Measurements from ENCODE around the gene GID4.

GID4 gene

GRCh38 chr17:18093616-18094408, 54.6 kb downstream of the GID4 start:
- no peak for TF ChIP-seq TAF1 (IDR thresholded peaks at IDR 0.05; ENCODE audit: borderline replicate concordance, insufficient read depth, low read length)
- TF ChIP-seq SIN3A (IDR thresholded peaks at IDR 0.05; ENCODE audit: borderline replicate concordance, insufficient read depth, low read length): no peak
- no peak for TF ChIP-seq POLR2AphosphoS5 (IDR thresholded peaks at IDR 0.05; ENCODE audit: low read depth, low read length)
- TF ChIP-seq REST (IDR thresholded peaks at IDR 0.05; ENCODE audit: insufficient read depth in 1 of 2, low read depth in 2 of 2, low read length in 2 of 2): no peak
- no peak for TF ChIP-seq FOXP2 (optimal IDR thresholded peaks at IDR 0.05; ENCODE audit: borderline replicate concordance, extremely low read depth, extremely low read length, insufficient read depth)

GRCh38 chr17:18094409-18094807, 55.2 kb downstream of the GID4 start:
- TF ChIP-seq POLR2AphosphoS5 (IDR thresholded peaks at IDR 0.05; ENCODE audit: low read depth, low read length) (no peak), SIN3A (IDR thresholded peaks at IDR 0.05; ENCODE audit: borderline replicate concordance, insufficient read depth, low read length) (no peak), TAF1 (IDR thresholded peaks at IDR 0.05; ENCODE audit: borderline replicate concordance, insufficient read depth, low read length) (no peak), REST (IDR thresholded peaks at IDR 0.05; ENCODE audit: insufficient read depth in 1 of 2, low read depth in 2 of 2, low read length in 2 of 2) (no peak), FOXP2 (optimal IDR thresholded peaks at IDR 0.05; ENCODE audit: borderline replicate concordance, extremely low read depth, extremely low read length, insufficient read depth) (no peak)

- TF ChIP-seq TAF1 (IDR thresholded peaks at IDR 0.05; ENCODE audit: borderline replicate concordance, insufficient read depth, low read length): no peak
- no peak for TF ChIP-seq SIN3A (IDR thresholded peaks at IDR 0.05; ENCODE audit: borderline replicate concordance, insufficient read depth, low read length)
- no peak for TF ChIP-seq FOXP2 (optimal IDR thresholded peaks at IDR 0.05; ENCODE audit: borderline replicate concordance, extremely low read depth, extremely low read length, insufficient read depth)
- TF ChIP-seq POLR2AphosphoS5 (IDR thresholded peaks at IDR 0.05; ENCODE audit: low read depth, low read length): no peak
- no peak for TF ChIP-seq REST (IDR thresholded peaks at IDR 0.05; ENCODE audit: insufficient read depth in 1 of 2, low read depth in 2 of 2, low read length in 2 of 2)
These were observed 60.3 kb downstream of the GID4 start for GRCh38 chr17:18099516-18099915.

GRCh38 chr17:18100616-18101015, 61.4 kb downstream of the GID4 start:
- TF ChIP-seq REST (IDR thresholded peaks at IDR 0.05; ENCODE audit: insufficient read depth in 1 of 2, low read depth in 2 of 2, low read length in 2 of 2) (no peak), TAF1 (IDR thresholded peaks at IDR 0.05; ENCODE audit: borderline replicate concordance, insufficient read depth, low read length) (no peak), SIN3A (IDR thresholded peaks at IDR 0.05; ENCODE audit: borderline replicate concordance, insufficient read depth, low read length) (no peak), POLR2AphosphoS5 (IDR thresholded peaks at IDR 0.05; ENCODE audit: low read depth, low read length) (no peak), FOXP2 (optimal IDR thresholded peaks at IDR 0.05; ENCODE audit: borderline replicate concordance, extremely low read depth, extremely low read length, insufficient read depth) (no peak)
